Loucy (cell line): ENCODE measurements around the gene DIRAS1.

Experiments used
- CTCF ChIP-seq: fragments of 200-600 bp; sonication (generic); conservative IDR thresholded peaks from 2 replicates; pipeline ENCODE4 v1.5.1; 2014; ENCODE audit warnings: mild to moderate bottlenecking, antibody characterized with exemption, low read length
- EZH2phosphoT487 ChIP-seq: fragments of 200-600 bp; IDR thresholded peaks from 2 replicates; pipeline ENCODE4 v1.6.1; 2018; ENCODE audit warnings: antibody characterized with exemption, mild to moderate bottlenecking, moderate library complexity, borderline replicate concordance

- TF ChIP-seq CTCF (no peak), EZH2phosphoT487 (no peak)
These were observed 14.2 kb upstream of the DIRAS1 start for GRCh38 chr19:2735374-2735773.
